Suprapubic skin (tissue), 4 donors: ENCODE results near the gene GPATCH1. TPM values are rescaled to one million over a fixed set of nuclear protein-coding genes. Genes with fewer than 3 reads are reported as not detected.
"Not testable (repeated sequence)": the region's sequence is repeated elsewhere in the genome, so short reads cannot be mapped to it uniquely, and the experiment has no call there.

Source experiments
- DNase-seq, 2 donors: peaks; one replicate each; pipeline ENCODE4 v3.0.0-alpha.2; 2019; ENCODE audit warnings: low spot score in 2 of 2
- H3K27ac ChIP-seq: fragments of 200-600 bp; sonication (generic); one replicate; pipeline ENCODE4 v1.5.1; 2019
- H3K27me3 ChIP-seq: fragments of 200-600 bp; sonication (generic); one replicate; pipeline ENCODE4 v1.5.1; 2019
- H3K36me3 ChIP-seq: fragments of 200-600 bp; sonication (generic); one replicate; pipeline ENCODE4 v1.5.1; 2019
- H3K4me1 ChIP-seq: fragments of 200-600 bp; sonication (generic); one replicate; pipeline ENCODE4 v1.5.1; 2019
- H3K4me3 ChIP-seq: fragments of 200-600 bp; sonication (generic); one replicate; pipeline ENCODE4 v1.5.1; 2019; ENCODE audit warnings: mild to moderate bottlenecking
- H3K9me3 ChIP-seq: fragments of 200-600 bp; sonication (generic); one replicate; pipeline ENCODE4 v1.5.1; 2019
- CTCF ChIP-seq, 2 donors: fragments of 200-600 bp in 1 of 2; fragments of 450-650 bp in 1 of 2; sonication (generic) in 1 of 2; IDR thresholded peaks; one replicate each; pipeline ENCODE4 v1.5.1; 2016 to 2019; ENCODE audit warnings: antibody characterized with exemption in 2 of 2, mild to moderate bottlenecking in 1 of 2, moderate library complexity in 1 of 2
- EP300 ChIP-seq: sonication (generic); formaldehyde crosslinking; IDR thresholded peaks from one replicate; pipeline ENCODE4 v1.6.1; 2017; ENCODE audit warnings: antibody characterized with exemption
- POLR2A ChIP-seq, 2 donors: fragments of 450-650 bp; IDR thresholded peaks; one replicate each; pipeline ENCODE4 v1.6.1; 2017; ENCODE audit warnings: antibody characterized with exemption in 2 of 2, mild to moderate bottlenecking in 2 of 2, moderate library complexity in 2 of 2
- POLR2AphosphoS5 ChIP-seq, 3 donors: sonication (generic); formaldehyde crosslinking; IDR thresholded peaks; one replicate each; pipeline ENCODE4 v1.6.1; 2017; ENCODE audit warnings: antibody characterized with exemption in 3 of 3
- WGBS: methylation state at CpG from one replicate; pipeline ENCODE4 v1.1.5; 2018; 5-methylcytosine and 5-hydroxymethylcytosine counted together
- total RNA-seq, 4 donors: library from RNA; depleted of rRNA; stranded (reverse); fragments of >200 nt; gene quantifications; one replicate each; pipeline ENCODE4 v1.1.0, GENCODE V29; 2016

GPATCH1 gene
- total RNA-seq, 4 donors from 2014 or later, result 8.0 to 29.3 (median 14.3) TPM

GRCh38 chr19:33161201-33161600, 80.2 kb downstream of the GPATCH1 start:
- 60% methylated on average over 4 of the region's 4 CpGs for WGBS
- H3K4me3 ChIP-seq, result no peak overlapping the region
- DNase-seq, result peak in 1 of 2 donors; percentile 18
- no peaks in the 10 kb centered on the region for H3K27me3 ChIP-seq
- no peaks in the 10 kb centered on the region for H3K9me3 ChIP-seq
- no peaks in the 10 kb centered on the region for H3K4me1 ChIP-seq
- no peak overlapping the region for H3K27ac ChIP-seq
- no peak for TF ChIP-seq CTCF (IDR thresholded peaks at IDR 0.05)
- no peak for TF ChIP-seq EP300
- no peaks in the 10 kb centered on the region for H3K36me3 ChIP-seq

DNA sequence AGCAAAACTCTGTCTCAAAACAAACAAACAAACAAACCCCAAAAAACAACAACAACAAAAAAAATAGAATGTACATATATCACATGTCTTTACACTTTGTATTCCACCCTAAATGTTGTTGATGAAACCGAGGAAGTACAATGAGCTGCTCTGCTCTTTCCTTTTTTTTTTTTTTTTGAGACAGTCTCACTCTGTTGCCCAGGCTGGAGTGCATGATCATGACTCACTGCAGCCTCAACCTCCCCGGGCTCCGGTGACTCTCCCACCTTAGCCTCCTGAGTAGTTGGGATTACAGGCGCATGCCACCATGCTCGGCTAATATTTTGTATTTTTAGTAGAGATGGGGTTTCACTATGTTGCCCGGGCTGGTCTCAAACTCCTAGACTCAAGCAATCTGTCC, 82.5 kb downstream of the GPATCH1 start:
- Histone ChIP-seq H3K4me3 (no peak overlapping the region), H3K9me3 (no peaks in the 10 kb centered on the region), H3K27me3 (no peaks in the 10 kb centered on the region), H3K36me3 (no peaks in the 10 kb centered on the region), H3K27ac (no peak overlapping the region), H3K4me1 (no peaks in the 10 kb centered on the region)
- WGBS, result 84% methylated on average over 6 of the region's 6 CpGs
- TF ChIP-seq POLR2A (IDR thresholded peaks at IDR 0.05), result no peak
- no peak for TF ChIP-seq POLR2AphosphoS5 (IDR thresholded peaks at IDR 0.05)
- TF ChIP-seq EP300, result no peak
- no peak for DNase-seq

GRCh38 chr19:33166037-33166436, 85.1 kb downstream of the GPATCH1 start:
- H3K4me3 ChIP-seq, H3K27me3 ChIP-seq, H3K27ac ChIP-seq, H3K36me3 ChIP-seq, H3K9me3 ChIP-seq, H3K4me1 ChIP-seq, DNase-seq: not testable (repeated sequence)
- WGBS, result 74% methylated on average over 6 of the region's 6 CpGs

GRCh38 chr19:33167438-33167837, 86.5 kb downstream of the GPATCH1 start:
- Histone ChIP-seq H3K27me3 (no peaks in the 10 kb centered on the region), H3K4me1 (no peaks in the 10 kb centered on the region), H3K9me3 (no peaks in the 10 kb centered on the region), H3K27ac (no peak overlapping the region), H3K4me3 (no peak overlapping the region), H3K36me3 (no peaks in the 10 kb centered on the region)
- 98% methylated on average over 1 of the region's 1 CpG for WGBS
- TF ChIP-seq POLR2AphosphoS5 (IDR thresholded peaks at IDR 0.05) (no peak), POLR2A (IDR thresholded peaks at IDR 0.05) (no peak), EP300 (no peak), CTCF (IDR thresholded peaks at IDR 0.05) (no peak)
- DNase-seq, result no peak

DNA sequence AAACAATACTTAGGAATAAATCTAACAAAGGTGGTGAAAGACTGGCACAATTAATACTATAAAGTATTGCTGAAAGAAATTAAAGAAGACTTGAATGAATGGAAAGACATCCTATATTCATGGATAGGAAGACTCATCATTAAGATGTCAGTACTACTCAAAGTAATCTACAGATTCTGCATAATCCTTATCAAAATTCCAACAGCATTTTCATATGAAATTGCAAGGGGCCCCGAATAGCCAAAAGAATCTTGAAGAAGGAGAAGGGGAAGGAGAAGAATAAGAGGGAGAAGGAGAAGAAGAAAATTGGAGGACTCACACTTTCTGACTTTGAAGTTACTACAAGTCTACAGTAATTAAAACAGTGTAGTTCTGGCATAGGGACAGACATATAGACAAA, 87.5 kb downstream of the GPATCH1 start:
- WGBS, result 97% methylated on average over 1 of the region's 1 CpG

GRCh38 chr19:33171222-33171795, 90.3 kb downstream of the GPATCH1 start:
- Histone ChIP-seq H3K27me3 (no peaks in the 10 kb centered on the region), H3K9me3 (no peaks in the 10 kb centered on the region)

More for the DNA sequence above, 87.5 kb downstream of the GPATCH1 start:
- no peak for DNase-seq
- H3K27ac ChIP-seq, result no peak overlapping the region
- H3K36me3 ChIP-seq, result no peaks in the 10 kb centered on the region
- no peaks in the 10 kb centered on the region for H3K27me3 ChIP-seq
- H3K4me3 ChIP-seq, result no peak overlapping the region
- H3K4me1 ChIP-seq, result no peaks in the 10 kb centered on the region
- H3K9me3 ChIP-seq, result no peaks in the 10 kb centered on the region
- TF ChIP-seq POLR2A (IDR thresholded peaks at IDR 0.05), result no peak
- no peak for TF ChIP-seq POLR2AphosphoS5 (IDR thresholded peaks at IDR 0.05)
- no peak for TF ChIP-seq CTCF (IDR thresholded peaks at IDR 0.05)
- no peak for TF ChIP-seq EP300

More at GRCh38 chr19:33171222-33171795, 90.3 kb downstream of the GPATCH1 start:
- Histone ChIP-seq H3K4me3 (no peak overlapping the region), H3K27ac (no peak overlapping the region), H3K36me3 (no peaks in the 10 kb centered on the region), H3K4me1 (peaks cover 10% of the 10 kb centered on the region)
- DNase-seq, result no peak
- TF ChIP-seq EP300, result no peak
- TF ChIP-seq CTCF (IDR thresholded peaks at IDR 0.05), result no peak
- TF ChIP-seq POLR2AphosphoS5 (IDR thresholded peaks at IDR 0.05), result no peak
- no peak for TF ChIP-seq POLR2A (IDR thresholded peaks at IDR 0.05)
- WGBS, result 92% methylated on average over 1 of the region's 1 CpG
